Lower lobe of right lung (tissue), 2 donors: ENCODE measurements around the gene HECTD1. TPM values are rescaled to one million over a fixed set of nuclear protein-coding genes. Genes with fewer than 3 reads are reported as not detected.

Source experiments
- ATAC-seq, 2 donors: fragments of 200-7000 bp; cut with Tn5 transposase; one replicate each; pipeline ENCODE4 v1.9.1; 2020 to 2022; ENCODE audit warnings: mild to moderate bottlenecking in 2 of 2, moderate library complexity in 2 of 2
- DNase-seq: peaks from one replicate; pipeline ENCODE4 v3.0.0-alpha.2; 2020
- H3K27ac ChIP-seq: fragments of 200-600 bp; one replicate; pipeline ENCODE4 v1.8.0; 2022
- H3K27me3 ChIP-seq: fragments of 200-600 bp; one replicate; pipeline ENCODE4 v1.8.0; 2022; ENCODE audit warnings: low read depth
- H3K36me3 ChIP-seq: fragments of 200-600 bp; one replicate; pipeline ENCODE4 v1.8.0; 2022; ENCODE audit warnings: mild to moderate bottlenecking
- H3K4me1 ChIP-seq: fragments of 200-600 bp; one replicate; pipeline ENCODE4 v1.8.0; 2022
- H3K4me3 ChIP-seq: fragments of 200-600 bp; one replicate; pipeline ENCODE4 v1.8.0; 2022; ENCODE audit warnings: mild to moderate bottlenecking
- H3K9me3 ChIP-seq: fragments of 200-600 bp; one replicate; pipeline ENCODE4 v1.8.0; 2022
- intact Hi-C: fragments of 100-400 bp; cut with DNase I; formaldehyde crosslinking; loops from one replicate; pipeline ENCODE4 v1.11.0; 2022
- total RNA-seq: library from RNA; stranded (reverse); fragmentation: NEBNext Ultra II Directional; extraction: Animal tissue kit (Norgen Biotek cat#: 25700); gene quantifications from one replicate; pipeline ENCODE4 v1.2.1, GENCODE V29; 2021
- TF ChIP-seq, protein P1 (sequence below): fragments of 200-600 bp; IDR thresholded peaks from one replicate; pipeline ENCODE4 v1.8.0; 2022; ENCODE audit warnings: antibody characterized with exemption, mild to moderate bottlenecking
- donor health status: DM: no; HTN: yes; CAD: no; lungs with severe emphysema.

The HECTD1 gene
- total RNA-seq, 1 donor from 2014 or later = 166 TPM

DNA sequence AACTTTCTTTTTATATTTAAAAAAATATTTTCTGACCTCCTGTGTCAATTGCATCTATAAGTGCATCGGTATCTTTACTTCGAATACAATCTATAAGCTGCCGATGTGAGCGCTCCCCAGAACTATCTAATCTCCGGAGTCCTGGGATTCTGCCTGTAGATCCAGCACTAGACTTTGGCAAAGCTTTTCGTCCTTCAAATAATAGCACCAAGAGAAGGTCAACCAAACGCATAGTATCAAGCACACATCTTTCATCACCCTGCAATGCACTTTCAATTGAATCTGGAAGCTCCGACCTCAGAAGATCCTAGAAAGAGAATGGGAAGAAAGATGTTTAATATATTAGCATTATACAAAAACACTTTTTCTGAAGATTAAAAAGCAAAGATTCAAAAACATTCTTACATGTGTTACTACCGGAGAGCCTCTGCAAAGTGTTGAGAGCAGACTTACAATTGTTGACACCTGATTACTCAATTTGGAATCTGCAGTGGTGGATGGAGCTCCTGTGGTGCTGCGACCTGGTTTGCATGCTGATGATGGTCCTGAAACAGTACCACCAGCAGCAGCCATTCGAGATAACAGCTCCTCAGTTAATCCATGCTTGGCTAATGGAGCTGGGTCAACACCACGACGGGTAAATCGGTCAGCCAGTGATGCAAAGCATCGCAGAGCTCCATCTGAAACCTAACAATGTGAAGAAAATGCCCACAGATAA is 34.3 kb downstream of the HECTD1 start:
- Histone ChIP-seq H3K27ac (no peak overlapping the region), H3K4me3 (no peak overlapping the region), H3K27me3 (no peaks in the 10 kb centered on the region), H3K36me3 (peaks cover 100% of the 10 kb centered on the region), H3K4me1 (no peaks in the 10 kb centered on the region), H3K9me3 (no peaks in the 10 kb centered on the region)
- DNase-seq = no peak
- no peak for ATAC-seq
- intact Hi-C loops = no loop called here
- TF ChIP-seq, protein P1, sequence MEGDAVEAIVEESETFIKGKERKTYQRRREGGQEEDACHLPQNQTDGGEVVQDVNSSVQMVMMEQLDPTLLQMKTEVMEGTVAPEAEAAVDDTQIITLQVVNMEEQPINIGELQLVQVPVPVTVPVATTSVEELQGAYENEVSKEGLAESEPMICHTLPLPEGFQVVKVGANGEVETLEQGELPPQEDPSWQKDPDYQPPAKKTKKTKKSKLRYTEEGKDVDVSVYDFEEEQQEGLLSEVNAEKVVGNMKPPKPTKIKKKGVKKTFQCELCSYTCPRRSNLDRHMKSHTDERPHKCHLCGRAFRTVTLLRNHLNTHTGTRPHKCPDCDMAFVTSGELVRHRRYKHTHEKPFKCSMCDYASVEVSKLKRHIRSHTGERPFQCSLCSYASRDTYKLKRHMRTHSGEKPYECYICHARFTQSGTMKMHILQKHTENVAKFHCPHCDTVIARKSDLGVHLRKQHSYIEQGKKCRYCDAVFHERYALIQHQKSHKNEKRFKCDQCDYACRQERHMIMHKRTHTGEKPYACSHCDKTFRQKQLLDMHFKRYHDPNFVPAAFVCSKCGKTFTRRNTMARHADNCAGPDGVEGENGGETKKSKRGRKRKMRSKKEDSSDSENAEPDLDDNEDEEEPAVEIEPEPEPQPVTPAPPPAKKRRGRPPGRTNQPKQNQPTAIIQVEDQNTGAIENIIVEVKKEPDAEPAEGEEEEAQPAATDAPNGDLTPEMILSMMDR = no peak

DNA sequence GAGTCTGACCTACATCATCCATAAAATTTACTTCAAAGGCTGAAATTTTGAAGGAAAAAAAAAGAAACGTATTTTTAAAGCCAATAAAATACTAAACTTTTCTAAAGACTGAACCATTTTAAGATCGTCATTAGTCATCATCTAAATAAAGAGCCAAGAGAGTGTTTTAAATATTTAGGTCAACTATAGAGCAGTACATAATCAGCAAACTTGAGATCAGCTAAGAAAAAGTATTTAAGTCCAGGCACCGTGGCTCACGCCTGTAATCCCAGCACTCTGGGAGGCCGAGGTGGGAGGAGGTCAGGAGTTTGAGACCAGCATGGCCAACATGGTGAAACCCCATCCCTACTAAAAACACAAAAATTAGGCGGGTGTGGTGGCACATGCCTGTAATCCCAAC is 35.5 kb downstream of the HECTD1 start:
- DNase-seq (no peak), ATAC-seq (no peak)
- no peaks in the 10 kb centered on the region for H3K27me3 ChIP-seq
- no peak overlapping the region for H3K4me3 ChIP-seq
- peaks cover 100% of the 10 kb centered on the region for H3K36me3 ChIP-seq
- no peaks in the 10 kb centered on the region for H3K4me1 ChIP-seq
- intact Hi-C loops = no loop called here
- no peaks in the 10 kb centered on the region for H3K9me3 ChIP-seq
- TF ChIP-seq, protein P1 = no peak
- H3K27ac ChIP-seq = no peak overlapping the region

DNA sequence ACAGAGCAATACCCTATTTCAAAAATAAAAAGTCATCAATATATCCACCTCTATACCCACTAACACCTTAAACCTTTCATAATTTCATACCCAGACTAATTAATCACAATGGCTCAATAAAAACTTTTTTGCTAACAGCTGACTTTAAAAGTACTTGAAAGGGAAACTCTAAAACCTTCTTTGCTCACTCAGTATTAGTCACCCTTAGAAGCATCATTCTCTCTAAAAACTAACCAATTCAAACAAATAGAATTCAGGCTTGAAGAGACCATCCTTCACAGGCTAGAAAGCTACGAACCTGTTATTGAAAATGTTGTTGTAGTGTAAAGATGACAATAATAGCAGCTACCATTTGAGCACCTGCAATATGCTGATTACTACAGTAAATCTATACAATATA is 37.2 kb downstream of the HECTD1 start:
- Histone ChIP-seq H3K4me3 (no peak overlapping the region), H3K27me3 (no peaks in the 10 kb centered on the region), H3K36me3 (peaks cover 97% of the 10 kb centered on the region), H3K9me3 (no peaks in the 10 kb centered on the region), H3K4me1 (peaks cover 13% of the 10 kb centered on the region), H3K27ac (no peak overlapping the region)
- TF ChIP-seq, protein P1 = no peak
- no peak for DNase-seq
- intact Hi-C loops = no loop called here
- no peak for ATAC-seq

DNA sequence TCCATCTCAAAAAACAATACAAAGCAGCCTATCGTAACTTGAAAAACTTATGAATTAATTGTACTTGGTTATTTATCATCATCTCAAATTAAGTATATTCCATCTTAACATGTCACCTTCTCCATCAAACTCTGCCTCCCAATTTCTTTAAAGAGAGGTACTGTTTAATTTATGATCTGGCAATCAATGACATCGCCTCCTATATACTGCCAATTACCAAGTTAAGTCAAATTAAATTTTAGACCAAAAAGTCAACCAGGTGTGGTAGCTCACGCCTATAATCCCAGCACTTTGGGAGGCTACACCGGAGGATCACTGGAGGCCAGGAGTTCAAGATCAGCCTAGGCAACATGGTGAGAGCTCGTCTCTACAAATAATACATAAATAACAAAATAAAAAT is 37.7 kb downstream of the HECTD1 start:
- intact Hi-C loops = no loop called here
- no peak overlapping the region for H3K27ac ChIP-seq
- H3K27me3 ChIP-seq = no peaks in the 10 kb centered on the region
- H3K36me3 ChIP-seq = peaks cover 97% of the 10 kb centered on the region
- peaks cover 18% of the 10 kb centered on the region for H3K4me1 ChIP-seq
- H3K9me3 ChIP-seq = no peaks in the 10 kb centered on the region
- ATAC-seq (no peak), DNase-seq (no peak)
- H3K4me3 ChIP-seq = no peak overlapping the region
- TF ChIP-seq, protein P1 = no peak

DNA sequence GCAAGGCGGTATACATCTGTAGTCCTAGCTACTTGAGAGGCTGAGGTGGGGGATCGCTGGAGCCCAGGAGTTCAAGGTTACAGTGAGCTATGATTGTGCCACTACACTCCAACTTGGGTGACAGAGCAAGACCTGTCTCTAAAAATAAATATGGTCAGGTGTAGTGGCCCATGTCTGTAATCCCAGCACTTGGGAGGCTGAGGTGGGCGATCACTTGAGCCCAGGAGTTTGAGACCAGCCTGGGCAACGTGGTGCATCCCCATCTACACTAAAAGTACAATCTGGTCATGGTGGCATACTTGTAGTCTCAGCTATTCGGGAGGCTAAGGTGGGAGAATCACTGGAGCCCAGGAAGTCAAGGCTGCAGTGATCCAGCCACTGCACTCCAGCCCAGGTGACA is 40.6 kb downstream of the HECTD1 start:
- DNase-seq = no peak
- H3K4me1 ChIP-seq = peaks cover 38% of the 10 kb centered on the region
- H3K36me3 ChIP-seq = peaks cover 93% of the 10 kb centered on the region
- no peaks in the 10 kb centered on the region for H3K9me3 ChIP-seq
- no peak overlapping the region for H3K27ac ChIP-seq
- no peak overlapping the region for H3K4me3 ChIP-seq
- H3K27me3 ChIP-seq = no peaks in the 10 kb centered on the region
- no peak for ATAC-seq
- TF ChIP-seq, protein P1 = no peak
- intact Hi-C loops = no loop called here
